Parathyroid adenoma (tissue), 2 donors: ENCODE measurements around the gene ATP11B.

Experiments used
- H2AFZ ChIP-seq: fragments of 300-600 bp; sonication (generic); one replicate; pipeline ENCODE4 v1.7.0; 2017; ENCODE audit warnings: antibody characterized with exemption, mild to moderate bottlenecking
- H3K27ac ChIP-seq: fragments of 300-600 bp; sonication (generic); one replicate; pipeline ENCODE4 v1.7.0; 2017
- H3K27me3 ChIP-seq: fragments of 300-600 bp; sonication (generic); one replicate; pipeline ENCODE4 v1.7.0; 2017; ENCODE audit warnings: low read length; ENCODE audit not compliant: control insufficient read depth, insufficient read depth
- H3K36me3 ChIP-seq: fragments of 300-600 bp; sonication (generic); one replicate; pipeline ENCODE4 v1.7.0; 2017; ENCODE audit warnings: low read length; ENCODE audit not compliant: control insufficient read depth, insufficient read depth
- H3K4me1 ChIP-seq: fragments of 300-600 bp; sonication (generic); one replicate; pipeline ENCODE4 v1.7.0; 2017; ENCODE audit warnings: control low read depth
- H3K4me2 ChIP-seq: fragments of 300-600 bp; sonication (generic); one replicate; pipeline ENCODE4 v1.7.0; 2017; ENCODE audit warnings: low read length
- H3K4me3 ChIP-seq: fragments of 300-600 bp; sonication (generic); one replicate; pipeline ENCODE4 v1.7.0; 2017; ENCODE audit warnings: low read depth, low read length
- H3K79me2 ChIP-seq: fragments of 300-600 bp; sonication (generic); one replicate; pipeline ENCODE4 v1.7.0; 2017; ENCODE audit warnings: control low read depth
- H3K9ac ChIP-seq: fragments of 300-600 bp; sonication (generic); one replicate; pipeline ENCODE4 v1.7.0; 2017; ENCODE audit warnings: mild to moderate bottlenecking
- H3K9me3 ChIP-seq: fragments of 300-600 bp; sonication (generic); one replicate; pipeline ENCODE4 v1.7.0; 2017; ENCODE audit warnings: low read length; ENCODE audit not compliant: control insufficient read depth
- CTCF ChIP-seq: fragments of 300-600 bp; sonication (generic); IDR thresholded peaks from one replicate; pipeline ENCODE4 v1.7.0; 2017; ENCODE audit warnings: antibody characterized with exemption, mild to moderate bottlenecking
- donor health status: primary hyperparathyroidism.

The ATP11B gene

GRCh38 chr3:182914341-182914740 lies 121.0 kb downstream of the ATP11B start:
- Histone ChIP-seq H3K27ac (no peak overlapping the region), H3K9ac (no peak overlapping the region), H3K27me3 (no peaks in the 10 kb centered on the region), H3K4me3 (no peak overlapping the region), H3K36me3 (no peaks in the 10 kb centered on the region), H3K4me2 (no peak overlapping the region), H3K4me1 (no peaks in the 10 kb centered on the region), H2AFZ (no peak overlapping the region), H3K79me2 (no peaks in the 10 kb centered on the region), H3K9me3 (no peaks in the 10 kb centered on the region)
- no peak for TF ChIP-seq CTCF

- Histone ChIP-seq H3K27me3 (no peaks in the 10 kb centered on the region), H2AFZ (no peak overlapping the region), H3K36me3 (no peaks in the 10 kb centered on the region), H3K4me3 (no peak overlapping the region), H3K9me3 (no peaks in the 10 kb centered on the region), H3K4me2 (no peak overlapping the region), H3K9ac (no peak overlapping the region), H3K4me1 (peaks cover 3% of the 10 kb centered on the region), H3K27ac (no peak overlapping the region), H3K79me2 (no peaks in the 10 kb centered on the region)
- no peak for TF ChIP-seq CTCF
Measured at GRCh38 chr3:182917134-182917533, 123.8 kb downstream of the ATP11B start.

- TF ChIP-seq CTCF = no peak
- no peak overlapping the region for H3K9ac ChIP-seq
- H3K79me2 ChIP-seq = no peaks in the 10 kb centered on the region
- H3K27me3 ChIP-seq = no peaks in the 10 kb centered on the region
- no peak overlapping the region for H2AFZ ChIP-seq
- H3K4me1 ChIP-seq = peaks cover 3% of the 10 kb centered on the region
- H3K9me3 ChIP-seq = no peaks in the 10 kb centered on the region
- no peaks in the 10 kb centered on the region for H3K36me3 ChIP-seq
- H3K4me2 ChIP-seq = no peak overlapping the region
- no peak overlapping the region for H3K4me3 ChIP-seq
- no peak overlapping the region for H3K27ac ChIP-seq
Measured at GRCh38 chr3:182919866-182920357, 126.6 kb downstream of the ATP11B start.

GRCh38 chr3:182920515-182921084 lies 127.3 kb downstream of the ATP11B start:
- no peak overlapping the region for H3K4me2 ChIP-seq
- H3K4me3 ChIP-seq = no peak overlapping the region
- H3K9me3 ChIP-seq = no peaks in the 10 kb centered on the region
- no peak for TF ChIP-seq CTCF
- H3K9ac ChIP-seq = no peak overlapping the region
- H3K27ac ChIP-seq = peak overlapping the region; percentile 17
- no peaks in the 10 kb centered on the region for H3K27me3 ChIP-seq
- H2AFZ ChIP-seq = peak overlapping the region; percentile 22
- H3K36me3 ChIP-seq = no peaks in the 10 kb centered on the region
- no peaks in the 10 kb centered on the region for H3K79me2 ChIP-seq
- H3K4me1 ChIP-seq = peaks cover 3% of the 10 kb centered on the region
